ENCODE measurements around the gene PACRG. TPM values are rescaled to one million over a fixed set of nuclear protein-coding genes. Genes with fewer than 3 reads are reported as not detected.

The PACRG gene
- total RNA-seq, 4 donors from 2014 or later, result 1.7 to 7.7 (median 3.7) TPM

- DNase-seq, result no peak
- Histone ChIP-seq H3K4me3 (replicated peaks in 1 of 3) (no peak overlapping the region), H3K4me1 (no peaks in the 10 kb centered on the region), H3K27me3 (no peaks in the 10 kb centered on the region), H3K36me3 (no peaks in the 10 kb centered on the region), H3K27ac (no peak overlapping the region), H3K9me3 (no peaks in the 10 kb centered on the region)
- TF ChIP-seq POLR2A (IDR thresholded peaks at IDR 0.05), result no peak
- intact Hi-C loops (cut with DNase I), result no loop called here
- 65 to 78% methylated on average over 3 of the region's 3 CpGs for WGBS, 2 donors
Observed at GRCh38 chr6:163001330-163001729, 273.6 kb downstream of the PACRG start.

GRCh38 chr6:163008186-163008585 is 280.4 kb downstream of the PACRG start:
- no peaks in the 10 kb centered on the region for H3K9me3 ChIP-seq
- no peak overlapping the region for H3K4me3 ChIP-seq (replicated peaks in 1 of 3)
- H3K36me3 ChIP-seq, result no peaks in the 10 kb centered on the region
- H3K4me1 ChIP-seq, result no peaks in the 10 kb centered on the region
- intact Hi-C loops (cut with DNase I), result no loop called here
- TF ChIP-seq, protein P1, sequence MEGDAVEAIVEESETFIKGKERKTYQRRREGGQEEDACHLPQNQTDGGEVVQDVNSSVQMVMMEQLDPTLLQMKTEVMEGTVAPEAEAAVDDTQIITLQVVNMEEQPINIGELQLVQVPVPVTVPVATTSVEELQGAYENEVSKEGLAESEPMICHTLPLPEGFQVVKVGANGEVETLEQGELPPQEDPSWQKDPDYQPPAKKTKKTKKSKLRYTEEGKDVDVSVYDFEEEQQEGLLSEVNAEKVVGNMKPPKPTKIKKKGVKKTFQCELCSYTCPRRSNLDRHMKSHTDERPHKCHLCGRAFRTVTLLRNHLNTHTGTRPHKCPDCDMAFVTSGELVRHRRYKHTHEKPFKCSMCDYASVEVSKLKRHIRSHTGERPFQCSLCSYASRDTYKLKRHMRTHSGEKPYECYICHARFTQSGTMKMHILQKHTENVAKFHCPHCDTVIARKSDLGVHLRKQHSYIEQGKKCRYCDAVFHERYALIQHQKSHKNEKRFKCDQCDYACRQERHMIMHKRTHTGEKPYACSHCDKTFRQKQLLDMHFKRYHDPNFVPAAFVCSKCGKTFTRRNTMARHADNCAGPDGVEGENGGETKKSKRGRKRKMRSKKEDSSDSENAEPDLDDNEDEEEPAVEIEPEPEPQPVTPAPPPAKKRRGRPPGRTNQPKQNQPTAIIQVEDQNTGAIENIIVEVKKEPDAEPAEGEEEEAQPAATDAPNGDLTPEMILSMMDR (IDR thresholded peaks at IDR 0.05), result no peak
- TF ChIP-seq POLR2A (IDR thresholded peaks at IDR 0.05), result no peak
- H3K27ac ChIP-seq, result no peak overlapping the region
- WGBS, 2 donors, result 64 to 65% methylated on average over 6 of the region's 6 CpGs
- H3K27me3 ChIP-seq, result no peaks in the 10 kb centered on the region
- DNase-seq, result no peak

DNA sequence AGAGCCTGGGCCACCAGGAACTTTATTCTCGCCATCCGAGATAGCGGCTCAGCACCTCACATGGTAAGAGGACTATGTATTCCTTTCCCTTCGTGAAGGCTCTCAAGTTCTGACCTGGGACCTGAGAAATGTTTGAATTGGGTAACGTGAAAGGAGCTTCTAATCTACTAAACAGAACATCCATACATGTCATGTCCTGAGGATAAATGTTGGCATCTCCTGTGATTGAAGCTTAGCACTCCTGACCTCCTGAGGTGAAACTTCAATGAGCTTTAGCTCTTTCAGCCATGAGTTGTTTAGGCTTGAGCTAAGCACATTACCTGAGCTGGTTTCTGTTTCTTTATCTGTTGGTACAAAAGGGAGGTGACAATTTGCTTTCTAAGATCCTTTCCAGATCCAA is 280.9 kb downstream of the PACRG start:
- Histone ChIP-seq H3K27me3 (no peaks in the 10 kb centered on the region), H3K9me3 (no peaks in the 10 kb centered on the region), H3K36me3 (no peaks in the 10 kb centered on the region), H3K27ac (no peak overlapping the region), H3K4me1 (no peaks in the 10 kb centered on the region), H3K4me3 (replicated peaks in 1 of 3) (no peak overlapping the region)
- TF ChIP-seq POLR2A (IDR thresholded peaks at IDR 0.05), result no peak
- TF ChIP-seq, protein P1 (IDR thresholded peaks at IDR 0.05), result no peak
- intact Hi-C loops (cut with DNase I), result no loop called here
- WGBS, 2 donors, result 69 to 71% methylated on average over 5 of the region's 5 CpGs
- DNase-seq, result no peak

DNA sequence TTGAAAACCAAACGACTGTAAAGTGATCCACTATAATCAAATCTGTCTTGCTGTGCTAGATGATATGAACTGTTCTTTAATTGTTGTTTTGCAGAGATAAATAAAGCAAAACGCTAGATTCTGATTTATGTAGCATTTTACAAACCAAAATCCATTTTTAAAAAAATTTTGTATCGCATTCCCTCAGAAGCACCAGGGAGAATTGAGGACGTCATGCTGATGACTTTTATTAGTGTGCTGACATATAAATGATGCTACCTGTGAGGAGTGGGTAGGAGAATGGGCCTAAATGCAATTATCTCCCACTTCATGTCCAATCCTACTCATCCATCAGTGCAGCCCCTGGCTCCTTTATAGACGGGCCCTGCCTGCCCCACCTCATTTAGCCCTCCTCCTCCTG is 282.4 kb downstream of the PACRG start:
- H3K36me3 ChIP-seq, result no peaks in the 10 kb centered on the region
- H3K4me1 ChIP-seq, result no peaks in the 10 kb centered on the region
- H3K27ac ChIP-seq, result no peak overlapping the region
- WGBS, 2 donors, result 80 to 86% methylated on average over 5 of the region's 5 CpGs
- no peaks in the 10 kb centered on the region for H3K27me3 ChIP-seq
- no peak overlapping the region for H3K4me3 ChIP-seq (replicated peaks in 1 of 3)
- intact Hi-C loops (cut with DNase I), result no loop called here
- TF ChIP-seq, protein P1 (IDR thresholded peaks at IDR 0.05), result no peak
- TF ChIP-seq POLR2A (IDR thresholded peaks at IDR 0.05), result no peak
- H3K9me3 ChIP-seq, result no peaks in the 10 kb centered on the region
- DNase-seq, result no peak

- no peaks in the 10 kb centered on the region for H3K27me3 ChIP-seq
- no peaks in the 10 kb centered on the region for H3K4me1 ChIP-seq
- intact Hi-C loops (cut with DNase I), result no loop called here
- TF ChIP-seq, protein P1 (IDR thresholded peaks at IDR 0.05), result no peak
- TF ChIP-seq POLR2A (IDR thresholded peaks at IDR 0.05), result no peak
- 63 to 85% methylated on average over 1 of the region's 1 CpG for WGBS, 2 donors
- no peak for DNase-seq
- no peak overlapping the region for H3K27ac ChIP-seq
- H3K36me3 ChIP-seq, result no peaks in the 10 kb centered on the region
- no peak overlapping the region for H3K4me3 ChIP-seq (replicated peaks in 1 of 3)
- no peaks in the 10 kb centered on the region for H3K9me3 ChIP-seq
Observed at GRCh38 chr6:163014736-163015135, 287.0 kb downstream of the PACRG start.

- TF ChIP-seq, protein P1 (IDR thresholded peaks at IDR 0.05), result no peak
- TF ChIP-seq POLR2A (IDR thresholded peaks at IDR 0.05), result no peak
- Histone ChIP-seq H3K36me3 (no peaks in the 10 kb centered on the region), H3K27ac (no peak overlapping the region), H3K4me3 (replicated peaks in 1 of 3) (no peak overlapping the region), H3K9me3 (no peaks in the 10 kb centered on the region), H3K4me1 (no peaks in the 10 kb centered on the region), H3K27me3 (no peaks in the 10 kb centered on the region)
- DNase-seq, result no peak
- 98% methylated on average over 1 of the region's 1 CpG for WGBS, 2 donors
- intact Hi-C loops (cut with DNase I), result no loop called here
Observed at GRCh38 chr6:163017801-163018200, 290.0 kb downstream of the PACRG start.
